Smooth muscle cell (in vitro differentiated cells): Measurements from ENCODE around the gene NSG2. TPM values are rescaled to one million over a fixed set of nuclear protein-coding genes. Genes with fewer than 3 reads are reported as not detected.

Experiments used
- DNase-seq: peaks from one replicate; lab custom pipeline; 2025; ENCODE audit not compliant: unreplicated experiment; lab: John Stamatoyannopoulos, UW
- H2AFZ ChIP-seq: fragments of 200-600 bp; sonication (generic); 2 replicates; pipeline ENCODE4 v1.6.0; 2016; ENCODE audit warnings: antibody characterized with exemption, low read depth, mild to moderate bottlenecking
- H3F3A ChIP-seq: fragments of 200-600 bp; sonication (generic); 2 replicates; pipeline ENCODE4 v1.6.0; 2017; ENCODE audit warnings: antibody characterized with exemption, low read depth
- H3K27ac ChIP-seq: fragments of 200-600 bp; sonication (generic); 2 replicates; pipeline ENCODE4 v1.5.1; 2016; ENCODE audit warnings: low read depth, mild to moderate bottlenecking
- H3K27me3 ChIP-seq: fragments of 200-600 bp; sonication (generic); 2 replicates; pipeline ENCODE4 v1.6.1; 2016; ENCODE audit warnings: low read depth, mild to moderate bottlenecking
- H3K36me3 ChIP-seq: fragments of 200-600 bp; sonication (generic); 2 replicates; pipeline ENCODE4 v1.5.1; 2016; ENCODE audit warnings: low read depth
- H3K4me1 ChIP-seq: fragments of 200-600 bp; sonication (generic); 2 replicates; pipeline ENCODE4 v1.5.1; 2016; ENCODE audit warnings: low read depth
- H3K4me2 ChIP-seq: fragments of 200-600 bp; sonication (generic); 2 replicates; pipeline ENCODE4 v1.6.0; 2016; ENCODE audit warnings: mild to moderate bottlenecking
- H3K4me3 ChIP-seq: fragments of 200-600 bp; sonication (generic); 2 replicates; pipeline ENCODE4 v1.5.1; 2016; ENCODE audit warnings: mild to moderate bottlenecking
- H3K79me2 ChIP-seq: fragments of 200-600 bp; sonication (generic); 2 replicates; pipeline ENCODE4 v1.6.0; 2016; ENCODE audit warnings: low read depth, mild to moderate bottlenecking
- H3K9ac ChIP-seq: fragments of 200-600 bp; sonication (generic); 2 replicates; pipeline ENCODE4 v1.6.0; 2016; ENCODE audit warnings: low read depth
- H3K9me3 ChIP-seq: fragments of 200-600 bp; sonication (generic); replicated peaks from 2 replicates; pipeline ENCODE4 v1.5.1; 2016; ENCODE audit warnings: low read depth
- H4K20me1 ChIP-seq: fragments of 200-600 bp; sonication (generic); 2 replicates; pipeline ENCODE4 v1.6.0; 2016; ENCODE audit warnings: low read depth
- WGBS: methylation state at CpG from one replicate; pipeline ENCODE4 v1.1.7; 2016; ENCODE audit warnings: low lambda C conversion rate; 5-methylcytosine and 5-hydroxymethylcytosine counted together
- polyA plus RNA-seq: library from polyadenylated mRNA; unstranded; fragments of >200 nt; fragmentation: Nextera tagmentation; extraction: Ambion mirVana; gene quantifications from 2 replicates; pipeline ENCODE4 v1.2.1, GENCODE V29; 2016
- total RNA-seq: library from RNA; depleted of rRNA; stranded (reverse); fragments of >200 nt; gene quantifications from 2 replicates; pipeline ENCODE4 v1.2.3, GENCODE V29; 2014
- TF ChIP-seq, protein P1 (sequence below): fragments of 200-600 bp; sonication (generic); IDR thresholded peaks from 2 replicates; pipeline ENCODE4 v1.5.1; 2017; ENCODE audit warnings: borderline replicate concordance, mild to moderate bottlenecking, antibody characterized with exemption; ENCODE audit not compliant: insufficient read depth, poor library complexity, severe bottlenecking

Gene NSG2
- total and polyA plus RNA-seq, 2 experiments from 2014 or later, result 0.18 TPM; not detected in 1

DNA sequence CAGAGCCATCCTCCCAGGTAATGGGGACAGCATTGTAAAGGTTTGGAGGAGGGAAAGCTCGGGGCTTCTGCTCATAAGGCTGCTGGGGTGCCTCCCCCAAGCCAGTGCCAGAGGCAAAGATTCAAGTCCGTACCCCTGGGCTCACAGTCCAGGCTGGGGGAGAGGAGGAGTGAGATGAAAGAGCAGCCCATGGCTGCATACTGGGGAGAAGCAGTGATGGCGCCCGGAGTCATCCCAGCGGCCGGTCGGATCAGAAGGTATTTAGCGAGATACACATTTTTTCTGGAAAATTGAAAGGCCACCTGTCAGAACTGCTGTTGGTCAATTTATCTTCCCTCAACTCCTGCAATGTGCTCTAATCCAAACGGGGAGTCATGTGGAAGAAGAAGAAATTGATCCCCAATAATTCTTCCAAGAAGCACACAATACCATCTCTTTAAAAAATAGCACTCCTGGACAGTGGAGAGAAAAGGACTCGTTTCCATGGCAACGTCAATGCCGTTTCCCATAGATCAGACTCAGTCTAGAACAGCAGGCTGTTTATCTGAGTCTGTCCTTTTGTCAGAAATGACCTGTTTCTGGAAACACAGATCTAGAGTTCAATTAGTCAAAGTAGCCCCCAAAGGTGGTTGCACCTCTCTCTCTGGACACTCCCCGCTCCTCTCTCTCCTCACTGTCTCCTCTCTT, 65.9 kb downstream of the NSG2 start:
- Histone ChIP-seq H2AFZ (no peak overlapping the region), H3K4me2 (no peak overlapping the region), H3K4me3 (no peak overlapping the region), H3K36me3 (no peaks in the 10 kb centered on the region), H3K27ac (no peak overlapping the region), H3K9me3 (no peaks in the 10 kb centered on the region), H3F3A (no peaks in the 10 kb centered on the region), H3K4me1 (no peaks in the 10 kb centered on the region), H3K27me3 (peaks cover 2% of the 10 kb centered on the region), H3K9ac (no peak overlapping the region), H3K79me2 (no peaks in the 10 kb centered on the region), H4K20me1 (no peaks in the 10 kb centered on the region)
- no peak for DNase-seq
- WGBS, result 89% methylated on average over 13 of the region's 13 CpGs
- TF ChIP-seq, protein P1, sequence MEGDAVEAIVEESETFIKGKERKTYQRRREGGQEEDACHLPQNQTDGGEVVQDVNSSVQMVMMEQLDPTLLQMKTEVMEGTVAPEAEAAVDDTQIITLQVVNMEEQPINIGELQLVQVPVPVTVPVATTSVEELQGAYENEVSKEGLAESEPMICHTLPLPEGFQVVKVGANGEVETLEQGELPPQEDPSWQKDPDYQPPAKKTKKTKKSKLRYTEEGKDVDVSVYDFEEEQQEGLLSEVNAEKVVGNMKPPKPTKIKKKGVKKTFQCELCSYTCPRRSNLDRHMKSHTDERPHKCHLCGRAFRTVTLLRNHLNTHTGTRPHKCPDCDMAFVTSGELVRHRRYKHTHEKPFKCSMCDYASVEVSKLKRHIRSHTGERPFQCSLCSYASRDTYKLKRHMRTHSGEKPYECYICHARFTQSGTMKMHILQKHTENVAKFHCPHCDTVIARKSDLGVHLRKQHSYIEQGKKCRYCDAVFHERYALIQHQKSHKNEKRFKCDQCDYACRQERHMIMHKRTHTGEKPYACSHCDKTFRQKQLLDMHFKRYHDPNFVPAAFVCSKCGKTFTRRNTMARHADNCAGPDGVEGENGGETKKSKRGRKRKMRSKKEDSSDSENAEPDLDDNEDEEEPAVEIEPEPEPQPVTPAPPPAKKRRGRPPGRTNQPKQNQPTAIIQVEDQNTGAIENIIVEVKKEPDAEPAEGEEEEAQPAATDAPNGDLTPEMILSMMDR, result no peak

DNA sequence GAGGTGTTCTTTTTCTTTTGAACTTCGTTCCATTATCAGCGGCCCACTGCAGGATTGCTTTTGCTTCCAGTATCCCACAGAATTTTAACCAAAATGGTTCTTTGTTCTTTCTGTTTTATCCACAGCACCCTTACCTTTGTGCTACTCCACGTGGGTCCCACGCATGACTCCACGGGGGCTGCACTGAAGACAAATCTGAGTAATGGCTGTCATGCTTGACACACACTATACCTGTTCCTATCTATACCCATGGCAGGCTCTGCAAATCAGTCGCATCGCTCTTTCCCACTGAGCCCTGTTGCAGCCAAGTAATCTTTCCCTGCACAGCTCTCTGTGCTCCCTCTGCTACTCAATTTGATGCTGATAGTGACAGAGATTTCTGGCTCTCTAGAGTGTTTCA, 69.7 kb downstream of the NSG2 start:
- no peak overlapping the region for H3K27ac ChIP-seq
- H3K4me1 ChIP-seq, result peaks cover 6% of the 10 kb centered on the region
- no peak for DNase-seq
- H4K20me1 ChIP-seq, result no peaks in the 10 kb centered on the region
- H3K36me3 ChIP-seq, result no peaks in the 10 kb centered on the region
- TF ChIP-seq, protein P1, result no peak
- H3K27me3 ChIP-seq, result peaks cover 8% of the 10 kb centered on the region
- no peaks in the 10 kb centered on the region for H3K9me3 ChIP-seq
- H3K4me3 ChIP-seq, result no peak overlapping the region
- H3F3A ChIP-seq, result no peaks in the 10 kb centered on the region
- 89% methylated on average over 7 of the region's 7 CpGs for WGBS
- no peak overlapping the region for H2AFZ ChIP-seq
- no peaks in the 10 kb centered on the region for H3K79me2 ChIP-seq
- no peak overlapping the region for H3K4me2 ChIP-seq
- H3K9ac ChIP-seq, result no peak overlapping the region

DNA sequence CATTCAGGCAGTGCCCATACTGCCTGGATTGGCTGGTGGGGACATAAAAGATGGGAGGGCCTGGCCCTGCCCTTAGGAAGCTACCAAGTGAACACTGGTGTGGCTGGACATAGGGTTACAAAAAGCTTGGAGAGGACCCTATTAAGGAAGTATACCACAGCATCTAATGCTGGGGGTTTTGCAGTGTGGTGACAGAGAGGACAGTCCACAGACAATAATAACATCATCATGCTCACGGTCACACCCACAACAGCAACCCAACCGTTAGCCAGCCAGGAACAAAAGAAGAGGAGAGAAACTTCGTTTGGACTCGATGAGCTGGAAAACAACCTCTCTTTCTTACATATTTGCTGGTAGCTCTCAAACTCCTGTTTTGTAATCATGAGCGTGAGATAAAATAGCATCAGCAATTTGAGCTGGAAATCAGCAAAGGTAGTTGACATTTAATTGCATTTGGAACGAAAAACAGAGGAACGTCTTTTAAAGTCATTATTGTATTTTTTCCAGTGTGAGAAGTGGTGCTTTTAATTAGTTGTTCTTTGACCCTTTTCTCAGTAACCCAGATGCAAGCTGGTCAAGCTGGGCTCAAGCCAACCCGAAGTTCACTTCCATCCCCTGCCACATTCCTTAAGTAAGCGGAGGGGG, 73.4 kb downstream of the NSG2 start:
- Histone ChIP-seq H3K27me3 (peaks cover 8% of the 10 kb centered on the region), H3K4me2 (no peak overlapping the region), H3K27ac (no peak overlapping the region), H3K79me2 (no peaks in the 10 kb centered on the region), H2AFZ (no peak overlapping the region), H3K4me1 (peaks cover 6% of the 10 kb centered on the region), H3K9ac (no peak overlapping the region), H4K20me1 (no peaks in the 10 kb centered on the region), H3F3A (no peaks in the 10 kb centered on the region), H3K36me3 (no peaks in the 10 kb centered on the region), H3K4me3 (no peak overlapping the region), H3K9me3 (no peaks in the 10 kb centered on the region)
- TF ChIP-seq, protein P1, result no peak
- DNase-seq, result no peak
- WGBS, result 88% methylated on average over 9 of the region's 9 CpGs

DNA sequence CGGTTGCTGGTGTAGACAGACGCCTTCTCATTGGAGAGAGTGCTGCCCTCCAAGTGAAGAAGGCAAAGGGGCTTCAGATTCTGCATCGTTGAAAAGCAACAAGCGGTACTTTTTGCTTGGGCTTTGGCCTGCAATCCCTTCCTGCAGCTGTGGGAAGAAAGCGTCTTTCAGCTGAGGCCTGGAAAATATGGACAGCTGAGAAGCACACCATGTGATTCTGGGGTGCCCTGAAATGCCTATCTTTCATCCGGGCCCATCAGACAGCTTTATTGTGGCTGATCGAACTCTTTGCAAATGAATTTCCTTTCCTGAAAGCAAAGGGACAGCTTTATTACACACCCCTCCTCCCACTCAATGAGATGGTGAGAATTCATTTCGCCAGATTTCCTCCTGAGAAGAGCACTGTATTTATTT, 74.0 kb downstream of the NSG2 start:
- Histone ChIP-seq H3K4me1 (peaks cover 6% of the 10 kb centered on the region), H3K79me2 (no peaks in the 10 kb centered on the region), H3K9ac (no peak overlapping the region), H2AFZ (no peak overlapping the region), H4K20me1 (no peaks in the 10 kb centered on the region), H3K4me3 (no peak overlapping the region), H3K27me3 (peaks cover 8% of the 10 kb centered on the region), H3K4me2 (no peak overlapping the region), H3K9me3 (no peaks in the 10 kb centered on the region), H3K27ac (no peak overlapping the region), H3K36me3 (no peaks in the 10 kb centered on the region), H3F3A (no peaks in the 10 kb centered on the region)
- no peak for DNase-seq
- 83% methylated on average over 8 of the region's 8 CpGs for WGBS
- TF ChIP-seq, protein P1, result no peak
